Trophoblast cell (in vitro differentiated cells and primary cell): Measurements from ENCODE around the gene LMCD1.

Experiments
- DNase-seq, 2 donors: peaks; one replicate each; pipeline ENCODE4 v3.0.0-alpha.2; 2016
- H2AFZ ChIP-seq: 2 replicates; pipeline ENCODE4 v1.6.1; 2013; ENCODE audit warnings: low read length, moderate library complexity, mild to moderate bottlenecking; ENCODE audit not compliant: insufficient read depth, poor library complexity
- H2AK5ac ChIP-seq: 2 replicates; pipeline ENCODE4 v1.6.1; 2013; ENCODE audit warnings: mild to moderate bottlenecking, low read length
- H2BK120ac ChIP-seq: 2 replicates; pipeline ENCODE4 v1.6.1; 2013; ENCODE audit warnings: low read length, mild to moderate bottlenecking, moderate library complexity; ENCODE audit not compliant: insufficient read depth, poor library complexity
- H2BK12ac ChIP-seq: 2 replicates; pipeline ENCODE4 v1.6.1; 2013; ENCODE audit warnings: mild to moderate bottlenecking, low read length, moderate library complexity
- H2BK5ac ChIP-seq: 2 replicates; pipeline ENCODE4 v1.6.1; 2013; ENCODE audit warnings: low read length, low read depth, moderate library complexity, mild to moderate bottlenecking; ENCODE audit not compliant: poor library complexity
- H3K14ac ChIP-seq: 2 replicates; pipeline ENCODE4 v1.6.1; 2013; ENCODE audit warnings: mild to moderate bottlenecking, low read length
- H3K18ac ChIP-seq: 2 replicates; pipeline ENCODE4 v1.6.1; 2013; ENCODE audit warnings: mild to moderate bottlenecking, low read length
- H3K23ac ChIP-seq: 2 replicates; pipeline ENCODE4 v1.6.1; 2013; ENCODE audit warnings: low read length
- H3K27ac ChIP-seq: 2 replicates; pipeline ENCODE4 v1.5.1; 2013; ENCODE audit warnings: low read depth, mild to moderate bottlenecking, inconsistent platforms, low read length, moderate library complexity
- H3K27me3 ChIP-seq: 2 replicates; pipeline ENCODE4 v1.6.1; 2013; ENCODE audit warnings: inconsistent platforms, mild to moderate bottlenecking, low read length, moderate library complexity; ENCODE audit not compliant: insufficient read depth
- H3K36me3 ChIP-seq, 2 experiments: 1 replicate in 1 of 2; 2 replicates in 1 of 2; pipeline ENCODE4 v1.6.1; 2013; ENCODE audit warnings: low read length in 2 of 2, mild to moderate bottlenecking in 2 of 2, moderate library complexity in 1 of 2; ENCODE audit not compliant: insufficient read depth in 2 of 2, control insufficient read depth in 1 of 2
- H3K4ac ChIP-seq: 2 replicates; pipeline ENCODE4 v1.6.1; 2013; ENCODE audit warnings: low read depth, mild to moderate bottlenecking, low read length, moderate library complexity
- H3K4me1 ChIP-seq, 2 experiments: 1 replicate in 1 of 2; 2 replicates in 1 of 2; pipeline ENCODE4 v1.6.1; 2013; ENCODE audit warnings: low read length in 2 of 2, mild to moderate bottlenecking in 2 of 2, moderate library complexity in 1 of 2; ENCODE audit not compliant: insufficient read depth in 2 of 2, control insufficient read depth in 1 of 2
- H3K4me2 ChIP-seq: 2 replicates; pipeline ENCODE4 v1.6.1; 2013; ENCODE audit warnings: inconsistent platforms, mild to moderate bottlenecking, low read length, moderate library complexity
- H3K4me3 ChIP-seq: 2 replicates; pipeline ENCODE4 v1.5.1; 2013; ENCODE audit warnings: mild to moderate bottlenecking, low read depth, low read length, inconsistent platforms
- H3K79me1 ChIP-seq: one replicate; pipeline ENCODE4 v1.6.1; 2013; ENCODE audit warnings: low read length
- H3K79me2 ChIP-seq: 2 replicates; pipeline ENCODE4 v1.6.1; 2013; ENCODE audit warnings: low read length, mild to moderate bottlenecking; ENCODE audit not compliant: control insufficient read depth, insufficient read depth, poor library complexity
- H3K9ac ChIP-seq: 2 replicates; pipeline ENCODE4 v1.6.1; 2013; ENCODE audit warnings: mild to moderate bottlenecking, low read length
- H3K9me3 ChIP-seq: 2 replicates; pipeline ENCODE4 v1.6.1; 2013; ENCODE audit warnings: low read depth, mild to moderate bottlenecking, control low read depth, inconsistent platforms, low read length; ENCODE audit not compliant: insufficient read depth
- H4K12ac ChIP-seq: 2 replicates; pipeline ENCODE4 v1.6.1; 2013; ENCODE audit warnings: low read depth, mild to moderate bottlenecking, low read length, moderate library complexity
- H4K8ac ChIP-seq: 2 replicates; pipeline ENCODE4 v1.6.1; 2013; ENCODE audit warnings: low read depth, mild to moderate bottlenecking, low read length, moderate library complexity
- H4K91ac ChIP-seq: one replicate; pipeline ENCODE4 v1.6.1; 2013; ENCODE audit warnings: low read depth, mild to moderate bottlenecking, low read length, moderate library complexity
- WGBS: extraction: QIAGEN DNeasy Blood & Tissue Kit; methylation state at CpG from one replicate; pipeline ENCODE4 v1.1.7; 2013; ENCODE audit warnings: missing lambda C conversion rate; ENCODE audit not compliant: insufficient read length, insufficient coverage; ENCODE audit errors: extremely low coverage; 5-methylcytosine and 5-hydroxymethylcytosine counted together

The LMCD1 gene

DNA sequence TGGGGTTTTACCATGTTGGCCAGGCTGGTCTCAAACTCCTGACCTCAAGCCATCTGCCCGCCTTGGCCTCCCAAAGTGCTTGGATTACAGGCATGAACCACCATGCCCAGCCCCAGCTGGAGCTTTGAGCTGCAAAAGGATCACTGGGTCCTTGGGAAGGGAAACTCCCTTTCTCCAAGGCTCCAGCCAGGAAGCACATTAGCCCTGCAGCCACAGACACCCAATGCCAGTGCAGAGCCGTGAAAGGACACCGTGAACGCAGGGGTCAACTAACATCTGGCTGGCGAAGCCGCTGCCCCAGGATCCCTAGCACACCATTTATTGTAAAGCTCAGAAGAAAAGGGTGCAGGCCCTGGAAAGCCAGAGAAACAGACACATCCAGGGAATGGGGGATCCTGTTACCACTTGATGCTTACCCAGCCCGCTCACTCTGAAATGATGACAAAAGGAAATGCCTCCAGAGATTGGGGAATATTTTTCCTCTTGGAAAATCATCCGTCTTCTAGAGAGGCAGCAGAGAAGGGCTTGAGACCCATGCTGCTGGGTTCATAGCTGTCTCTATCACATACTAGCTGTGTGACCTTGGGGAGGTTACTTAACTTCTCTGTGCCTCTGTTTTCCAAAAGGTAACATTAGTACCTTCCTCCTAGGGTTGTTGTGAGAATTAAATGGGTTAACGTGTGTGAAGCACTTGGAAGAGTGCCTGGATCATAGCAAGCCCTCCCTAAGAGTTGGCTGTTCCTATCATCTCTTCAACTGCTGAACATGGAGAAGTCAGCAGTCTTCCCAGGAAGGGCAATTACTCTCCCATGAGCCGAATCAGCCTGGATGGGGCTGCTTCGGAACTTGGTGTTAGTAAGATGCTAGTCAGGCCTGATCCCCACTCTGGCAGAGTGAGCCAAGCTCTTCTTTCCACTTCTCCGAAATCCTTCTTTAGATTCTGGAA, 40.8 kb downstream of the LMCD1 start:
- Histone ChIP-seq H3K4me3 (no peak overlapping the region), H3K79me2 (no peaks in the 10 kb centered on the region), H2AFZ (no peak overlapping the region), H2AK5ac (no peak overlapping the region), H3K14ac (no peak overlapping the region), H3K79me1 (no peaks in the 10 kb centered on the region), H3K9ac (no peak overlapping the region), H3K9me3 (peaks cover 2% of the 10 kb centered on the region), H3K4me2 (no peak overlapping the region), H3K27me3 (no peaks in the 10 kb centered on the region), H2BK12ac (no peak overlapping the region), H3K18ac (no peak overlapping the region), H4K12ac (no peak overlapping the region), H3K4me1 (no peaks in the 10 kb centered on the region), H3K23ac (no peak overlapping the region), H2BK5ac (no peak overlapping the region), H3K27ac (no peak overlapping the region), H2BK120ac (no peak overlapping the region), H4K91ac (no peak overlapping the region), H3K4ac (no peak overlapping the region), H3K36me3 (peaks cover 36 to 66% of the 10 kb centered on the region in 2 experiments), H4K8ac (no peak overlapping the region)
- WGBS = no CpG with 5 or more reads among the region's 12 CpGs
- no peak for DNase-seq

GRCh38 chr3:8546609-8547008, 45.0 kb downstream of the LMCD1 start:
- Histone ChIP-seq H2BK120ac (no peak overlapping the region), H4K8ac (no peak overlapping the region), H3K14ac (no peak overlapping the region), H2BK5ac (no peak overlapping the region), H3K79me2 (no peaks in the 10 kb centered on the region), H3K36me3 (peaks cover 30 to 68% of the 10 kb centered on the region in 2 experiments), H3K9ac (no peak overlapping the region), H2BK12ac (no peak overlapping the region), H4K91ac (no peak overlapping the region), H4K12ac (no peak overlapping the region), H3K4me3 (no peak overlapping the region), H3K9me3 (peaks cover 2% of the 10 kb centered on the region), H3K4me1 (no peaks in the 10 kb centered on the region), H2AFZ (no peak overlapping the region), H3K23ac (no peak overlapping the region), H3K27me3 (no peaks in the 10 kb centered on the region), H3K4ac (no peak overlapping the region), H3K4me2 (no peak overlapping the region), H3K27ac (no peak overlapping the region), H3K79me1 (no peaks in the 10 kb centered on the region), H3K18ac (no peak overlapping the region), H2AK5ac (no peak overlapping the region)
- DNase-seq = no peak
- no CpG with 5 or more reads among the region's 4 CpGs for WGBS

- no peak overlapping the region for H4K91ac ChIP-seq
- H2AFZ ChIP-seq = no peak overlapping the region
- H2AK5ac ChIP-seq = no peak overlapping the region
- no peak overlapping the region for H3K27ac ChIP-seq
- H3K4ac ChIP-seq = no peak overlapping the region
- H2BK12ac ChIP-seq = no peak overlapping the region
- H3K23ac ChIP-seq = no peak overlapping the region
- H3K18ac ChIP-seq = no peak overlapping the region
- no peak overlapping the region for H3K4me3 ChIP-seq
- no peaks in the 10 kb centered on the region for H3K4me1 ChIP-seq
- H2BK120ac ChIP-seq = no peak overlapping the region
- WGBS = no CpG with 5 or more reads among the region's 17 CpGs
- H4K8ac ChIP-seq = no peak overlapping the region
- H3K79me2 ChIP-seq = no peaks in the 10 kb centered on the region
- H3K9ac ChIP-seq = no peak overlapping the region
- no peak overlapping the region for H4K12ac ChIP-seq
- H3K14ac ChIP-seq = no peak overlapping the region
- peaks cover 34 to 73% of the 10 kb centered on the region in 2 experiments for H3K36me3 ChIP-seq
- H3K27me3 ChIP-seq = no peaks in the 10 kb centered on the region
- DNase-seq = no peak
- no peak overlapping the region for H3K4me2 ChIP-seq
- H2BK5ac ChIP-seq = no peak overlapping the region
- no peaks in the 10 kb centered on the region for H3K79me1 ChIP-seq
- H3K9me3 ChIP-seq = peaks cover 2% of the 10 kb centered on the region
Observed at GRCh38 chr3:8548502-8549275, 47.1 kb downstream of the LMCD1 start.

DNA sequence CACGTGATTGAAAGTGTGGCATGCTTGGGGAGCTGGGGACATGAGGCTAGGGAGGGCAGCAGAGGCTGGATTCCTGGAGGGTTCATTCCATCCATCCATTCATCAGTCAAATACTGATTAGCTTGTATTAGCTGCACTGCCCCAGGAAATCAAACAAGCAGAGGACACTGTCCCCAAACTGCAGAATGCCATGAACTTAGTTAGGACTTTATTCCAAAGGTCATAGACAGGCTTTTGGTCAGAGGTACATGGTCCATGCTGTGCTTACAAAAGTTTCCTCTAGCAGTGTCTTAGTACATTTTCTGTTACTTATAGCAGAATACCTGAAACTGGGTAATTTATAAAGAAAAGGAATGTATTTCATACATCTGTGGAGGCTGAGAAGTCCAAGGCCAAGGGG, 47.7 kb downstream of the LMCD1 start:
- Histone ChIP-seq H3K18ac (no peak overlapping the region), H2BK5ac (no peak overlapping the region), H3K9me3 (peaks cover 2% of the 10 kb centered on the region), H4K8ac (no peak overlapping the region), H3K23ac (no peak overlapping the region), H4K12ac (no peak overlapping the region), H3K4me2 (no peak overlapping the region), H3K27me3 (no peaks in the 10 kb centered on the region), H3K4me1 (no peaks in the 10 kb centered on the region), H2BK120ac (no peak overlapping the region), H4K91ac (no peak overlapping the region), H3K9ac (no peak overlapping the region), H3K36me3 (peaks cover 40 to 74% of the 10 kb centered on the region in 2 experiments), H3K14ac (no peak overlapping the region), H3K4ac (no peak overlapping the region), H2BK12ac (no peak overlapping the region), H3K79me2 (no peaks in the 10 kb centered on the region), H2AK5ac (no peak overlapping the region), H2AFZ (no peak overlapping the region), H3K79me1 (no peaks in the 10 kb centered on the region), H3K27ac (no peak overlapping the region), H3K4me3 (no peak overlapping the region)
- WGBS = no CpG with 5 or more reads among the region's 1 CpG
- no peak for DNase-seq
